Tibial artery (tissue), 4 donors: ENCODE results near the gene STAP2.
"Not testable (repeated sequence)": the region's sequence is repeated elsewhere in the genome, so short reads cannot be mapped to it uniquely, and the experiment has no call there.

Experiments
- DNase-seq, 2 donors: peaks; one replicate each; pipeline ENCODE4 v3.0.0-alpha.2; 2019
- H3K27ac ChIP-seq, 2 donors: fragments of 200-600 bp; sonication (generic) in 1 of 2; 1 replicate in 1 of 2; 2 replicates in 1 of 2; pipeline ENCODE4 v1.5.1; 2018 to 2019; ENCODE audit warnings: mild to moderate bottlenecking in 1 of 2
- H3K27me3 ChIP-seq, 2 donors: fragments of 200-600 bp; sonication (generic) in 1 of 2; one replicate each; pipeline versions ENCODE4 v1.5.1 to v1.6.0; 2016 to 2019
- H3K36me3 ChIP-seq, 3 donors: fragments of 200-600 bp; sonication (generic) in 2 of 3; one replicate each; pipeline ENCODE4 v1.5.1; 2016 to 2019; ENCODE audit warnings: mild to moderate bottlenecking in 2 of 3
- H3K4me1 ChIP-seq, 4 donors: fragments of 200-600 bp; sonication (generic) in 2 of 4; 1 replicate in 3 of 4; 2 replicates in 1 of 4; pipeline ENCODE4 v1.5.1; 2016 to 2019
- H3K4me3 ChIP-seq, 2 donors: fragments of 200-600 bp; sonication (generic) in 1 of 2; 1 replicate in 1 of 2; 2 replicates in 1 of 2; pipeline ENCODE4 v1.5.1; 2018 to 2019; ENCODE audit warnings: mild to moderate bottlenecking in 2 of 2
- H3K9me3 ChIP-seq, 3 donors: fragments of 200-600 bp; sonication (generic) in 1 of 3; one replicate each; pipeline ENCODE4 v1.5.1; 2016 to 2019
- intact Hi-C: fragments of 100-400 bp; cut with DNase I; formaldehyde crosslinking; loops from one replicate; pipeline ENCODE4 v1.15.0; 2023; ENCODE audit warnings: low total_unique reads
- TF ChIP-seq, protein P1 (sequence below), 2 experiments: fragments of 200-600 bp in 1 of 2; fragments of 450-650 bp in 1 of 2; IDR thresholded peaks; one replicate each; pipeline ENCODE4 v1.5.1; 2017 to 2019; ENCODE audit warnings: antibody characterized with exemption in 2 of 2, mild to moderate bottlenecking in 1 of 2, moderate library complexity in 1 of 2

The STAP2 gene

DNA sequence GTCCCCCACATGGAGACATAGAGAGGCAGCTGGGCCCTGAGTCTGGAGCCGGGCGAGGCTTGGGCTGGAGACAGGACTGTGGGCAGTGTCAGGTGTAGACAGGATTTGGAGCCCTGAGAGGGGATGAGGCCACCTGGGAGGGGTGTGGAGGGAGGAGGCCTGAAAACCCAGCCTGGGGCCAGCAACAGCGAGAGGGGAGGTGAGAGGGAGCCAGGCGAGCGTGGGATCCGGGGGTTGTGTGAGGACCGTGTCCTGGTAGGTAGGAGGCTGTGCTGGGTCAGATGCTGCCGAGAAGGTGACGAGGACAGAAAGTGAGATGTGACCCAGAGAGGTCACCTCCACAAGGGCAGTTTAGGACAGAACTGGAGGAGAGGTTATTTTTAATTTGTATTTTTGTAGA is 12.1 kb upstream of the STAP2 start:
- intact Hi-C loops = no loop called here
- DNase-seq = no peak
- Histone ChIP-seq H3K27me3 (no peaks in the 10 kb centered on the region), H3K27ac (no peak overlapping the region), H3K4me3 (no peak overlapping the region), H3K9me3 (no peaks in the 10 kb centered on the region), H3K4me1 (no peaks in the 10 kb centered on the region), H3K36me3 (peaks cover 0 to 50% (median 0%) of the 10 kb centered on the region in 3 donors)
- TF ChIP-seq, protein P1, sequence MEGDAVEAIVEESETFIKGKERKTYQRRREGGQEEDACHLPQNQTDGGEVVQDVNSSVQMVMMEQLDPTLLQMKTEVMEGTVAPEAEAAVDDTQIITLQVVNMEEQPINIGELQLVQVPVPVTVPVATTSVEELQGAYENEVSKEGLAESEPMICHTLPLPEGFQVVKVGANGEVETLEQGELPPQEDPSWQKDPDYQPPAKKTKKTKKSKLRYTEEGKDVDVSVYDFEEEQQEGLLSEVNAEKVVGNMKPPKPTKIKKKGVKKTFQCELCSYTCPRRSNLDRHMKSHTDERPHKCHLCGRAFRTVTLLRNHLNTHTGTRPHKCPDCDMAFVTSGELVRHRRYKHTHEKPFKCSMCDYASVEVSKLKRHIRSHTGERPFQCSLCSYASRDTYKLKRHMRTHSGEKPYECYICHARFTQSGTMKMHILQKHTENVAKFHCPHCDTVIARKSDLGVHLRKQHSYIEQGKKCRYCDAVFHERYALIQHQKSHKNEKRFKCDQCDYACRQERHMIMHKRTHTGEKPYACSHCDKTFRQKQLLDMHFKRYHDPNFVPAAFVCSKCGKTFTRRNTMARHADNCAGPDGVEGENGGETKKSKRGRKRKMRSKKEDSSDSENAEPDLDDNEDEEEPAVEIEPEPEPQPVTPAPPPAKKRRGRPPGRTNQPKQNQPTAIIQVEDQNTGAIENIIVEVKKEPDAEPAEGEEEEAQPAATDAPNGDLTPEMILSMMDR (IDR thresholded peaks at IDR 0.05) = no peak

DNA sequence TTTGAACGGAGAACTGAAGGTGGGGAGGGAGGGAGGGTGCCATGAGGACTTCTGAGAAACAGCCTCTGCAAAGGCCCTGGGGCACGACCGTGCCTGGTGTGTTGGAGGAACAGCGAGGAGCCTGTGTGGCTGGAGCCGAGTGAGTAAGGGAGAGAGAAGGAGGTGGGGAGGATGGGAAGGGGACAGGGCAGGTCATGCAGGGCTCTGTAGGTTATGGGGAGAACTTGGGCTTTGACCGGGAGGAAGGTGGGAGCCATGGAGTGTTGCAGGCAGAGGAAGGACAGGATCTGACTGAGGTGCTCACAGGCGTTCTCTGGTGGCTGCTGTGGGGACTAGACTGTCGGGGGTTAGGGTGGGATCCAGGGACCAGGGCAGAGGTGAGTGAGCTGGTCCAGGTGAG is 11.5 kb upstream of the STAP2 start:
- intact Hi-C loops = no loop called here
- peaks cover 0 to 49% (median 0%) of the 10 kb centered on the region in 3 donors for H3K36me3 ChIP-seq
- H3K27me3 ChIP-seq = no peaks in the 10 kb centered on the region
- H3K27ac ChIP-seq = no peak overlapping the region
- no peaks in the 10 kb centered on the region for H3K4me1 ChIP-seq
- DNase-seq = no peak
- TF ChIP-seq, protein P1 (IDR thresholded peaks at IDR 0.05) = no peak
- H3K9me3 ChIP-seq = no peaks in the 10 kb centered on the region
- H3K4me3 ChIP-seq = no peak overlapping the region

DNA sequence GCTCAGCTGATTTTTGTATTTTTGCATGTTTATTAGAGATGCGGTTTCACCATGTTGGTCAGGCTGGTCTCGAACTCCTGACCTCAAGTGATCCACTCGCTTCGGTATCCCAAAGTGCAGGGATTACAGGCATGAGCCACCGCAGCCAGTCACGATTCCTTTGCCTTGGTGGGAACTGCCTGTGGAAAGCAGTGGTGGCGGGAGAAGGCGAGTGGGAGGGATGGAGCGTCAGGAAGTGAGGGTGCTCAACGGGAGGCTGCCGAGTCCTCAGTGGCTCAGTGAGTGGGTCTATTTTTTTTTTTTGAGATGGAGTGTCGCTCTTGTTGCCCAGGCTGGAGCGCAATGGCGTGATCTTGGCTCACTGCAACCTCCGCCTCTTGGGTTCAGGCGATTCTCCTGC is 10.6 kb upstream of the STAP2 start:
- DNase-seq, H3K27ac ChIP-seq, H3K4me3 ChIP-seq, H3K9me3 ChIP-seq, H3K27me3 ChIP-seq, H3K4me1 ChIP-seq, intact Hi-C loops: not testable (repeated sequence)
- peaks cover 0 to 40% (median 0%) of the 10 kb centered on the region in 3 donors for H3K36me3 ChIP-seq

DNA sequence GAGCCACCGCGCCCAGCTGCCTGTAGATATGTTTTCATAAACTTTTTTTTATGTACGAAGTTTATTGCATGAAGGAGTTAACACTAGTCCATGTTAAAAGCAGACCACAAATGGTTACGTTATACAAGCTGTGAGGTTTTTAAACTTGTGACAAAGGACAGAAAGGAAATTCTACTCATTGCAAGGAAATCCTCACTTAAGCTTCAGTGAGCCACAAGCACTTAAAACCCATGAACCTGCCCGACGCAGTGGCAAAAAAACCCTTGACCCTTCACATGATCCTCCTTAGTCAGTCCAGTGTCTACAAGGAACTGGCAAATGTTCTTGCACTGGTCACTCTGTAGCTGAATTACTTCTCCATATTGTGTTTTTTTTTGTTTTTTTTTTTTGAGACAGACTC is 8.9 kb upstream of the STAP2 start:
- TF ChIP-seq, protein P1 (IDR thresholded peaks at IDR 0.05) = no peak
- intact Hi-C loops = no loop called here
- Histone ChIP-seq H3K36me3 (peaks cover 0 to 34% (median 0%) of the 10 kb centered on the region in 3 donors), H3K27ac (no peak overlapping the region), H3K27me3 (no peaks in the 10 kb centered on the region), H3K4me3 (no peak overlapping the region), H3K9me3 (no peaks in the 10 kb centered on the region), H3K4me1 (peaks cover 0 to 10% (median 7%) of the 10 kb centered on the region in 4 donors)
- DNase-seq = no peak

DNA sequence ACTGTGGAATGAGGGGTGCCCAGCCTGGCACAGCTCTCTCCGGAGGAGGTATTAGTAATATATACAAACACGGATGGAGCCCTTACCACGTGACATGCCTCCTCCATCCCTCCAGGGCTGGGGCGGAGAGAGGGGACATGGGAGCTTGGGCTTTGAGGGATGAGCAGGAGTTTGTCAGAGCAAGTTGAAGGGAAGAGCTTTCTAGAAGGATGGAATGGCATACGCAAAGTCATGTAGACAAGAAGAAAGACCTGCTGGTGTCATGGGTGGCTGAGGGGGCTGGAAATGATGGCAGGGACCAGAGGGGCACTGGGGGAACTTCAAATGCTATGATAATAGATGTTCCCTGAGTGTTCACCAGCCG is 7.4 kb upstream of the STAP2 start:
- peaks cover 0 to 15% (median 12%) of the 10 kb centered on the region in 4 donors for H3K4me1 ChIP-seq
- peaks cover 0 to 34% (median 0%) of the 10 kb centered on the region in 3 donors for H3K36me3 ChIP-seq
- TF ChIP-seq, protein P1 (IDR thresholded peaks at IDR 0.05) = no peak
- no peak for DNase-seq
- intact Hi-C loops = no loop called here
- H3K9me3 ChIP-seq = no peaks in the 10 kb centered on the region
- H3K27ac ChIP-seq = no peak overlapping the region
- H3K27me3 ChIP-seq = no peaks in the 10 kb centered on the region
- H3K4me3 ChIP-seq = no peak overlapping the region

DNA sequence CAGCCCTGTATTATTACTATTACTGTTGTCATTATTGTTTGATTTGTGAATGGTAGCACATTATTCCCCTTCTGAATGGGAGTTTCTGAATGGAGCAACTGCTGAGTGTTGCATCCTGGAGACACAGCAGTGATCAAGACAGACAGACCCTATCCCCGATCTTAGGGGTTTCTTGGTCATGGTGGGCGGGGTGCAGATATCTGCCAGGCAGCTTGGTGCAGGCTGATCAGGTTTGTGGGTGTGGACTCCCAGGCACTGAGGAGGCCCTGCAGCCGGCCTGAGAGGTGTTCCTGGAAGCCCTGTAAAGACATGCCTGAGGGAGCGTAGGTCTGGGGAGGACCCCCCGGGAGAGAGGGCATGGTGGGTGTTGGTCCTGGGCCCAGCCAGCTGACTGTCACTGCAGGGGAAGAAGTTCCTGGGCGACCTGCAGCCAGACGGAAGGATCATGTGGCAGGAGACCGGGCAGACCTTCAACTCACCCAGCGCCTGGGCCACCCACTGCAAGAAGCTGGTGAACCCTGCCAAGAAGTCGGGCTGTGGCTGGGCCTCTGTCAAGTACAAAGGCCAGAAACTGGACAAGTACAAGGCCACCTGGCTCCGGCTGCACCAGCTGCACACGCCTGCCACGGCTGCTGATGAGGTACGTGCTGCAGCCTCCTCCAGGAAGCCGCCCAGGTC is 6.9 kb upstream of the STAP2 start:
- intact Hi-C loops = no loop called here
- Histone ChIP-seq H3K27ac (no peak overlapping the region), H3K36me3 (peaks cover 0 to 34% (median 0%) of the 10 kb centered on the region in 3 donors), H3K9me3 (no peaks in the 10 kb centered on the region), H3K4me3 (no peak overlapping the region), H3K4me1 (peaks cover 0 to 15% (median 12%) of the 10 kb centered on the region in 4 donors), H3K27me3 (no peaks in the 10 kb centered on the region)
- TF ChIP-seq, protein P1 (IDR thresholded peaks at IDR 0.05) = no peak
- no peak for DNase-seq
